Astrocyte (in vitro differentiated cells and primary cell): ENCODE data around the gene RNU2-63P.
"Not testable (repeated sequence)": the region's sequence is repeated elsewhere in the genome, so short reads cannot be mapped to it uniquely, and the experiment has no call there.

Experiments
- EZH2 ChIP-seq: IDR thresholded peaks from 2 replicates; pipeline ENCODE4 v1.6.1; 2012; ENCODE audit warnings: mild to moderate bottlenecking, low read length, inconsistent platforms; ENCODE audit not compliant: insufficient read depth
- TF ChIP-seq, protein P1 (sequence below): IDR thresholded peaks from 2 replicates; pipeline ENCODE4 v1.5.1; 2011; ENCODE audit warnings: low read depth, mild to moderate bottlenecking, inconsistent platforms, low read length, moderate library complexity; ENCODE audit not compliant: insufficient read depth

DNA sequence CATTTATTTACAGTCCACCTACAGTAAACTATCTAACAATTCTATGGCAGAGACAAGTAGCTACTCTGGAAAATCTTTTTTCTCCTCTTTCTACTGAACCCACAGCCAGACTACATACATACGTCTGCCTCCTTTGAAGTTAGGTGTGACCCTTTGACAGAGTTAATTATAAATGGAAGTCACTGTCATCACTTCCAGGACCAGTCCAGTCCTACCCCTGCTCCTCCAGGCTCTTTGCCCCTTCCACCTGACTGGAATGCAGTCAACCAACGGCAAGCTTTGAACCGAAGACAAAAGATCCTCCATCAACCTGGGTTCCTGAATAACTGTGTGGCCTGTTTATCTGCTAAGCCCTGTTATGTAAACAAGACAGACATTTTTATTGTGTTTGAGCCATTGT lies 35.2 kb downstream of the RNU2-63P start:
- TF ChIP-seq, protein P1, sequence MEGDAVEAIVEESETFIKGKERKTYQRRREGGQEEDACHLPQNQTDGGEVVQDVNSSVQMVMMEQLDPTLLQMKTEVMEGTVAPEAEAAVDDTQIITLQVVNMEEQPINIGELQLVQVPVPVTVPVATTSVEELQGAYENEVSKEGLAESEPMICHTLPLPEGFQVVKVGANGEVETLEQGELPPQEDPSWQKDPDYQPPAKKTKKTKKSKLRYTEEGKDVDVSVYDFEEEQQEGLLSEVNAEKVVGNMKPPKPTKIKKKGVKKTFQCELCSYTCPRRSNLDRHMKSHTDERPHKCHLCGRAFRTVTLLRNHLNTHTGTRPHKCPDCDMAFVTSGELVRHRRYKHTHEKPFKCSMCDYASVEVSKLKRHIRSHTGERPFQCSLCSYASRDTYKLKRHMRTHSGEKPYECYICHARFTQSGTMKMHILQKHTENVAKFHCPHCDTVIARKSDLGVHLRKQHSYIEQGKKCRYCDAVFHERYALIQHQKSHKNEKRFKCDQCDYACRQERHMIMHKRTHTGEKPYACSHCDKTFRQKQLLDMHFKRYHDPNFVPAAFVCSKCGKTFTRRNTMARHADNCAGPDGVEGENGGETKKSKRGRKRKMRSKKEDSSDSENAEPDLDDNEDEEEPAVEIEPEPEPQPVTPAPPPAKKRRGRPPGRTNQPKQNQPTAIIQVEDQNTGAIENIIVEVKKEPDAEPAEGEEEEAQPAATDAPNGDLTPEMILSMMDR, result not testable (repeated sequence)
- not testable (repeated sequence) for TF ChIP-seq EZH2
